ENCODE data around the gene GALNT2. TPM values are rescaled to one million over a fixed set of nuclear protein-coding genes. Genes with fewer than 3 reads are reported as not detected.

GALNT2 gene
- total RNA-seq, 1 donor = 69.5 TPM

- DNase-seq (ENCODE audit: low read depth) = no peak
- TF ChIP-seq CTCF (IDR thresholded peaks at IDR 0.05; ENCODE audit: insufficient read depth, low read depth, low read length) = no peak
- no peak overlapping the region for H3K4me3 ChIP-seq (ENCODE audit: low read depth, low read length)
Observed at GRCh38 chr1:230263568-230264195, 196.6 kb downstream of the GALNT2 start.

- no peak for TF ChIP-seq CTCF (IDR thresholded peaks at IDR 0.05; ENCODE audit: insufficient read depth, low read depth, low read length)
- no peak overlapping the region for H3K4me3 ChIP-seq (ENCODE audit: low read depth, low read length)
- DNase-seq (ENCODE audit: low read depth) = no peak
Observed at GRCh38 chr1:230264342-230264741, 197.3 kb downstream of the GALNT2 start.

GRCh38 chr1:230265200-230266115, 198.4 kb downstream of the GALNT2 start:
- no peak overlapping the region for H3K4me3 ChIP-seq (ENCODE audit: low read depth, low read length)
- no peak for TF ChIP-seq CTCF (IDR thresholded peaks at IDR 0.05; ENCODE audit: insufficient read depth, low read depth, low read length)
- no peak for DNase-seq (ENCODE audit: low read depth)

GRCh38 chr1:230266456-230266855, 199.4 kb downstream of the GALNT2 start:
- no peak for TF ChIP-seq CTCF (IDR thresholded peaks at IDR 0.05; ENCODE audit: insufficient read depth, low read depth, low read length)
- H3K4me3 ChIP-seq (ENCODE audit: low read depth, low read length) = no peak overlapping the region
- no peak for DNase-seq (ENCODE audit: low read depth)

- DNase-seq (ENCODE audit: low read depth) = no peak
- H3K4me3 ChIP-seq (ENCODE audit: low read depth, low read length) = no peak overlapping the region
- TF ChIP-seq CTCF (IDR thresholded peaks at IDR 0.05; ENCODE audit: insufficient read depth, low read depth, low read length) = no peak
Observed at GRCh38 chr1:230267338-230268065, 200.5 kb downstream of the GALNT2 start.

GRCh38 chr1:230268371-230269170, 201.5 kb downstream of the GALNT2 start:
- peak; percentile 80 for DNase-seq (ENCODE audit: low read depth)
- no peak overlapping the region for H3K4me3 ChIP-seq (ENCODE audit: low read depth, low read length)

More at GRCh38 chr1:230268371-230269170, 201.5 kb downstream of the GALNT2 start:
- TF ChIP-seq CTCF (IDR thresholded peaks at IDR 0.05; ENCODE audit: insufficient read depth, low read depth, low read length) = peak; percentile 86
